Sciatic nerve (tissue), 2 donors: ENCODE results near the gene POLR2M. TPM values are rescaled to one million over a fixed set of nuclear protein-coding genes. Genes with fewer than 3 reads are reported as not detected.

ENCODE experiments used
- ATAC-seq: fragments of 200-7000 bp; cut with Tn5 transposase; one replicate; pipeline ENCODE4 v1.9.1; 2020; ENCODE audit warnings: mild to moderate bottlenecking, moderate library complexity
- DNase-seq: peaks from one replicate; pipeline ENCODE4 v3.0.0-alpha.2; 2020; ENCODE audit warnings: low spot score
- intact Hi-C: fragments of 100-400 bp; cut with DNase I; formaldehyde crosslinking; loops from one replicate; pipeline ENCODE4 v1.14.2; 2022
- total RNA-seq: library from RNA; stranded (reverse); fragmentation: NEBNext Ultra II Directional; extraction: Animal tissue kit (Norgen Biotek cat#: 25700); gene quantifications from one replicate; pipeline ENCODE4 v1.2.1, GENCODE V29; 2021
- donor health status: DM: no; HTN: no; CAD: no.
- donor health status: DM: no; HTN: no; CAD: no.

Gene POLR2M
- total RNA-seq, 1 donor from 2014 or later: 78.3 TPM

- intact Hi-C loops: no loop called here
- no peak for DNase-seq
- peak; percentile 58 for ATAC-seq
Measured at GRCh38 chr15:57686657-57687056, 19.9 kb upstream of the POLR2M start.

- DNase-seq (no peak), ATAC-seq (peak; percentile 48)
- intact Hi-C loops: no loop called here
Measured at GRCh38 chr15:57690341-57690966, 16.1 kb upstream of the POLR2M start.

- ATAC-seq (no peak), DNase-seq (no peak)
- intact Hi-C loops: no loop called here
Measured at GRCh38 chr15:57691082-57691481, 15.4 kb upstream of the POLR2M start.

GRCh38 chr15:57692709-57693108 is 13.8 kb upstream of the POLR2M start:
- intact Hi-C loops: no loop called here
- DNase-seq (no peak), ATAC-seq (no peak)

- intact Hi-C loops: no loop called here
- no peak for DNase-seq
- no peak for ATAC-seq
Measured at GRCh38 chr15:57694279-57694678, 12.2 kb upstream of the POLR2M start.

GRCh38 chr15:57696146-57696545 is 10.4 kb upstream of the POLR2M start:
- ATAC-seq (peak; percentile 68), DNase-seq (no peak)
- intact Hi-C loops: no loop called here

- DNase-seq (no peak), ATAC-seq (no peak)
- intact Hi-C loops: no loop called here
Measured at GRCh38 chr15:57697588-57697987, 8.9 kb upstream of the POLR2M start.

GRCh38 chr15:57698243-57698642 is 8.3 kb upstream of the POLR2M start:
- no peak for DNase-seq
- intact Hi-C loops: no loop called here

GRCh38 chr15:57698991-57699390 is 7.5 kb upstream of the POLR2M start:
- intact Hi-C loops: no loop called here
- DNase-seq: no peak
- ATAC-seq: no peak

More at GRCh38 chr15:57698243-57698642, 8.3 kb upstream of the POLR2M start:
- no peak for ATAC-seq

- intact Hi-C loops: no loop called here
- ATAC-seq (no peak), DNase-seq (no peak)
Measured at GRCh38 chr15:57703387-57703786, 3.1 kb upstream of the POLR2M start.

GRCh38 chr15:57704441-57704840 is 2.1 kb upstream of the POLR2M start:
- DNase-seq (no peak), ATAC-seq (no peak)
- intact Hi-C loops: no loop called here

- ATAC-seq (peak; percentile 45), DNase-seq (no peak)
- intact Hi-C loops: no loop called here
Measured at GRCh38 chr15:57705746-57706404, 639 bp upstream of the POLR2M start.

- ATAC-seq: no peak
- no peak for DNase-seq
- intact Hi-C loops: no loop called here
Measured at GRCh38 chr15:57708047-57708446, 1.5 kb downstream of the POLR2M start.

- intact Hi-C loops: no loop called here
- ATAC-seq (no peak), DNase-seq (no peak)
Measured at GRCh38 chr15:57718309-57718708, 11.8 kb downstream of the POLR2M start.

- ATAC-seq (peak; percentile 53), DNase-seq (no peak)
- intact Hi-C loops: no loop called here
Measured at GRCh38 chr15:57720867-57721266, 14.4 kb downstream of the POLR2M start.

- DNase-seq (no peak), ATAC-seq (no peak)
- intact Hi-C loops: no loop called here
Measured at GRCh38 chr15:57726411-57726810, 19.9 kb downstream of the POLR2M start.

GRCh38 chr15:57727031-57727430 is 20.5 kb downstream of the POLR2M start:
- intact Hi-C loops: no loop called here
- no peak for DNase-seq
- ATAC-seq: no peak

- intact Hi-C loops: no loop called here
- DNase-seq: no peak
- ATAC-seq: no peak
Measured at GRCh38 chr15:57728436-57728835, 21.9 kb downstream of the POLR2M start.

GRCh38 chr15:57730876-57731275 is 24.4 kb downstream of the POLR2M start:
- ATAC-seq (no peak), DNase-seq (no peak)
- intact Hi-C loops: no loop called here

GRCh38 chr15:57731530-57732103 is 25.1 kb downstream of the POLR2M start:
- intact Hi-C loops: no loop called here
- no peak for DNase-seq
- no peak for ATAC-seq
